ENCODE results near the gene LMNA.
A peak's percentile ranks its signal among the peaks of the same experiment; 100 is the strongest.

The LMNA gene

GRCh38 chr1:156144742-156145141 is 30.2 kb downstream of the LMNA start:
- DNase-seq: no peak

GRCh38 chr1:156145650-156146019 is 31.1 kb downstream of the LMNA start:
- DNase-seq: no peak

DNA sequence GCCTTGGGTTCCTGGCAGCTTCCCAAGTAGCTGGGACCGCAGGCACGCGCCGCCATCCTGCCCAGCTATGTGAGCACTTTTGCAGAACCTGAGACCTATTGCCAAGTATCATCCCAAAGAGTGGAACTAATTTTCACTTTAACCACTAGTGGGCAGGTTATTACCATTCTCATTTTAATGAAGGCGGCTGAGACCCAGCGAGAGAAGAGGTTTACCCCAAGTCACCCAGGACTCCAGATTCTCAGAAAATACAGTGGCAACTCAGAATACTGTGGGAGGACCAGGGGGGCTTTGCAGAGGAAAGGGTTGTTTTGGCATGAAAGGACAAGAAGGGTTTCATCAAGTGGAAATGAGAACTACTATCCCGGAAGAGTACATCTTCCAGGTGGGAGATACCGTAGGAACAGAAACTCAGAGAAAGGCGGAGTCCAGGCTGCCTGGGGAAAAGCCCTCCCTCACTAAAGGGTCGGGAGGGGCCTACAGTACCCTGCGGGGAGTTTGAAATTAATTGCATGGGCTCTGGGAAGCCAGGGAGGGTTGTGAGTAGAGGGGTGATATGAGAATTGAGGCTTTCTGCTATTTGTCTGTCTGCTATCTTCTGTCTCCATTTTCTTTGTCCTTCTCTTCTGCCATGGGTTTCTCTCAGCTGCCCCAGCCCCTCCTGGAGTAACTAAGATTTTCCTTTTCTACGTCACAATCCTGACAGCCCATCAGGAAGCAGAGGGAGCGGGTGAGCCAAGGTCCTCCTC is 31.7 kb downstream of the LMNA start:
- DNase-seq: peak; percentile 32

DNA sequence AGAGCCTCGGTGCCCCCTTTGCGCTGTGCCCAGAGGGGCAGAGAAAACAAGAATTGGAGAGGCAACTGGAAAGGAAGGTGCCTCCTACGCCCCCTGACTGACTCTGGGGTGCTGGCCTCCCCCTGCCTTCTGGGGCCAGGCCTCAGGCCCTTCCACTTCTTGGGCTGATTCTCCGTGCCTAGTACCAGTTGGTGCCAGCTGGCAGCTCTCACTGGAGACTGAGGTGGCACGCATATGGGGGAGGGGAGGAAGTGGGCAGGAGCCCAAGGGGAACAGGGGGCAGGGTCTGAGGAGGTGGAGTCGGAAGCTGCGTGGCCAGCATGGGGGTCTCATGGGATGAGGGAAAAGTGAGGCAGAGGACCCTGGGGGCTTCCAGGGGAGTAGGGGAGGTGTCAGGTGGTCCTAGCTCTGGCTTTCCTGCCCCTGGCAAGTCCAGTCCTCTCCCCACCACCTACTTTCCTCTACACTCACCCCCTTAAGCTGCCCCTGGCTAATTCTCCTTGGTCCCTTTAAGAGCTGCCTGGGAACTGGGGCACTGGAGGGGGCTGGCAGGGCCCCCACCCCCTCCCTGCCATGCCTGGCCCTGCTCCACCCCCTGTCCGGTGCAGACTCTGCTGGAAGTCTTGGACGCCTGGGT is 32.4 kb downstream of the LMNA start:
- DNase-seq: no peak

DNA sequence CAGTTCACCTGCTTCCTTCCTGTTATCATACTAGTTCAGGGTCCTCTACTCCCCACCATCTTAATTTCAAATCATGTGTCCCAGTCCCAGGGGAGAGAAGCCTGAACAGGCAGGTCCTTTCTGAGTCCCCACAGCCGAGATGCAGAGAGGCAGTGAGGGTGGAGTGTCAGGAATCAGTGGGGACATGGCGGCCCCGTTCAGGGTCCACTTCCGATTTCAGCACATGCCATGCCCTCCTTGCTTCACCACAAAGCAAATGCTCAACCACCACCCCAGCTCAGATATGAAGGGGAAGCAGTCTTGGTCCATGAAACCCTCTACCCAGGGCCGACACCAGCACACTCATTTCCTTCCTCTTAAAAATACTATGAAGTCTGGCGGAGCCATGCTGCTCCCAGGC is 33.7 kb downstream of the LMNA start:
- no peak for DNase-seq

DNA sequence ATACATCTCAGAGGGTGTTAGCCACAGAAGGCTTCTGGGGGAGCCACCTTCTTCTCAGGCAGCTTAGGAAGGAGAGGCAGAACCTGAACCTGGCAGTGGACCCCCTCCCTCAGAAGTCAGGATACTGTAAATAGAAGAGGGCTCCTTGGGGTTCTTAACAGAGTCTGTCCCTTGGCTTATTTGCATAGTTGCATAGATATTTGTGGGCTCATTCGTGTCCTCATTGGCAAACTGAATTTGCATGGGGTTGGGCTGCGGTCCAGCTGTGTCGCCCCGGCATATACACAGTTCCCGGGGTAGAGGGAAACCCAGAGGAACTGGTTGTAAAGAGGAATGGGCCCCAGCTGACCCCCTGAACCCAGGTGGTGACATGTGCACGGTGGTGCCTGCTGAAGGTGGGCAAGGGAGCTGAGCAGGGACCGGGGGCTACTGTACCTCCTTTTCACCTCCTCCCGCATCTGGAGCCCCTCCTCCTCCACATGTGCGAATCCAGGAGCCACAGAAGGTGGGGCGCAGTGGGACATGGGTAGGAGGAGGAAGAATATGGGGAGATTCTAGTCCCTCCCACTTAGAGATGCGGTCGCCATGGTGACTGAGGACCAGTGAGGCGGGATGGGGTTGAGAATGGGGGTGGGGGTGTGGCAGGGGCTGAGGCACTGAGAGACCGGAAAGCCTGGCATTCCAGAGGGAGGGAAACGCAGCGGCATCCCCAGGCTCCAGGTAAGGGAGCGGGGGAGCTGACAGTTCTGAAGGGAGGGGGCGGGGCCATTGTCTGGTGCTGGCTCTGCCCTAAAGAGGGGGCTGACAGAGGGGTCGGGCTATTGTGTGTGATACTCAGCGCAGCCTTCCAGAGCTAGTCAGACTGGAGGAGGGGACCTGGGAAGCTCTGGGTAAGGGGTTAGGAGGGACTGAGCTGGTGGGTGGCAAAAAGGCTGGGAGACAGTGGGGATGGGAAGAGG is 35.1 kb downstream of the LMNA start:
- DNase-seq: no peak

- no peak for DNase-seq
These were observed 36.0 kb downstream of the LMNA start for GRCh38 chr1:156150333-156151011.

- no peak for DNase-seq
These were observed 36.7 kb downstream of the LMNA start for GRCh38 chr1:156151093-156151688.

DNA sequence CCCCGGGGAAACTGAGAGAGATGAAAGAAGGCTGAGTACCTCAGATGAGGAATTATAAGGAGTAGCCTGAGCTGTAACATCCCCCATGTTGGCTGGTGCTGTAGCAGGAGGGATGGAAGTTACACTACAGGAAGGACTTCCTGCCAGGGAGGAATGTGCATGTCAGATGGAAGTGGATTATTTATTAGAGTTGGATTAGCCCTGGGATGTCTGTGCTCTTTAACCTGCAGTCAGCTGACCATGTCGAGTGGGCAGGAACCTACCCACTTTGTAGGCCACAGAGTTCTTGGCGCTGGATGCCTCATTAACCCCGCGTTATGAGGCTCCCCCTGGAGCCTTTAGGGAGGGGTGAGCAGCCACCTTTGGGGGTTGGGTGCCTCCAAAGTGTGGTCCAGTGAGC is 38.1 kb downstream of the LMNA start:
- no peak for DNase-seq

GRCh38 chr1:156153362-156153761 is 38.9 kb downstream of the LMNA start, which contains the start of gene SEMA4A:
TSS of gene SEMA4A (plus strand) at chr1:156153585. CDS start at chr1:156154579, 994 bp downstream.
- no peak for DNase-seq

- no peak for DNase-seq
These were observed 39.8 kb downstream of the LMNA start for GRCh38 chr1:156154317-156154749.

GRCh38 chr1:156155756-156156510 is 41.4 kb downstream of the LMNA start:
- no peak for DNase-seq

DNA sequence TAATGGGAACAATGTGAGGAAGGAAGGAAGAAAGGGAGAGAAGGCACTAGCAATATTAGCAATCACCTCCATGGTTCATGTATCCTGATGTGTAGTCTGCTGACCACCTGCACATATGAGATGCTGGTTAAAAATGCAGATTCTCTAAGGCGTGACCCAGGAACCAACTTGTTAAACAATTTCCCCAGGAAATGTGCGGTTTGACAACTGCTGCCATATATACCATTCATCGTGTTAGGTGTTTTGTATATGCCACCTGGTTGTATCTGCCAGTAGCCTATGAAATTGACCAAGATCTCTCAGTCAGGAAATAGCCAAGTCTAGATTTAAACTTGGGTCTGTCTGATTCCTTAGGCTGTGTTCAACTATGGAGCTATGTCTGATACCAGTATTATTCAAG is 43.0 kb downstream of the LMNA start:
- no peak for DNase-seq

- no peak for DNase-seq
These were observed 43.5 kb downstream of the LMNA start for GRCh38 chr1:156157966-156158365.

DNA sequence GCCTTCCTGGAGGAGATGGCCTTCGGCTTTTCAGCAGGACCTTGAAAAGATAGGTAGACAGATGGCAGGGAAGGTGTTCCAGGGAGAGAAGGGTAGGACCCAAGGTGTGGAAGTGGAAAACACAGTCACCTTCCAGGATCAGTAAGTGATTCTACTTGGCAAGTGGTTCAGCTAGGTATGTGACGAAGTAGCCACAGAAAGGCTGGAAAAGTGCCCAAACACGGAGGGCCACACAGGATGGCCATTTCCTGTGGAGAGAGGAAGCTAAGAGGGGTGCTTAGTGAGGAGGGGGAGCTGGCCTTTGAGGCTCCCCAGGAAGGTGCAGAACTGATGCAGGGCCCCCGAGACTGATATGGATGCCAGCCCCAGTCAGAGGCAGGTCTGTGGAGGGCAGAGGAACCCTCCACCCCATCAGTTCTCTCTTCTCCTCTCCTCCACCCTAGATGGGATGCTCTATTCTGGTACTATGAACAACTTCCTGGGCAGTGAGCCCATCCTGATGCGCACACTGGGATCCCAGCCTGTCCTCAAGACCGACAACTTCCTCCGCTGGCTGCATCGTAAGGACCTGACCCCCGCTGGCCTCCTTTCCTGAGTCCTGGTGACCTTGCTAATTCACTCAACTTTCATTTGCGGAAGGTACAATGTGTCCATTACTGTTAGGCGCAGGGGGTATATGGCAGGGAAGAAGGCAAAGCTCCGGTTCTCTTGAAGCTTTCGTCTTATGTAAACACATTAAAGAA is 45.7 kb downstream of the LMNA start:
- DNase-seq: no peak

GRCh38 chr1:156160743-156161171 is 46.2 kb downstream of the LMNA start:
- peak; percentile 80 for DNase-seq

DNA sequence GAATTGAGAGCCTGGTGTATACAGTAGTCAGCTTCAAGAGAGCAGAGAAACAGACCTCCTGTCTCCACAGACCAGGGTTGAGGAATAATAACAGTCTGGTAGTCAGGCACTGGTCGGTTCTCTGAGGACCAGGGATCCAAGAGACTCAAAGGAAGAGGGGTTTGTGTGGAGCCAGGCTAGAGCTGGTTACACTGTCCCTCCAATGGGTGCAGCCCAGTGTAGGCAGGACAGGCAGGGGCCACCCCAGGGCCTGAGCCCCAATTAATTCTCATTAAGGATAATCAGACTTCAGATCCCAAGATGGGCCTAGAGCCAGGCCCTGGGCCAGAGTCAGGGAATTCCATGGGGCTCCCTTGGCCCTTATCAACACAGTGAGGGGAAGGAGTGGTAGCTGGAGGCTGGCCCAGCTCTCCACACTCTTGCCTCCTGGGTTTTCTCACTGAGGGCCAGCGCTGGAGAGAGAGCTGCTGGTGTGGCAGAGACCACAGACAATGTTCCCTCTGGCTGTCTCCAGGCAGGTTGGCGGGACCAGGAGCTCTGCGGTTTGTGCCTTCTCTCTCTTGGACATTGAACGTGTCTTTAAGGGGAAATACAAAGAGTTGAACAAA is 48.0 kb downstream of the LMNA start:
- DNase-seq: no peak

DNA sequence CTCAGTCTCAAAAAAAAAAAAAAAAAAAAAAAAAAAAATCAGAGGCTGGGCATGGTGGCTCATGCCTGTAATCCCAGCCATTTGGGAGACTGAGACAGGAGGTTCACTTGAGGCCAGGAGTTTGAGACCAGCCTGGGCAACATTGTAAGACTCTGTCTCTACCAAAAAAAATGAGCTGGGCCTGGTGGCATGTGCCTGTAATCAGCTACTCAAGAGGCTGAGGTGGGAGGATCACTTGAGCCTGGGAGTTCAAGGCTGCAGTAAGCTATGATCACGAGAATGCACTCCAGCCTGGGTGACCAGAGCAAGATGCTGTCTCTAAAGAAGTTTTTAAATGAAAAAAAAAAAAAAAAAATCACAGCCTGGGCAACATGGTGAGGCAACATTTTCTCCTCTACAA is 49.2 kb downstream of the LMNA start:
- DNase-seq: no peak

- DNase-seq: no peak
These were observed 49.8 kb downstream of the LMNA start for GRCh38 chr1:156164125-156164831.

GRCh38 chr1:156165083-156165482 is 50.6 kb downstream of the LMNA start:
- no peak for DNase-seq
